Measurements from ENCODE around the gene PEX3. TPM values are rescaled to one million over a fixed set of nuclear protein-coding genes. Genes with fewer than 3 reads are reported as not detected.

Gene PEX3, protein sequence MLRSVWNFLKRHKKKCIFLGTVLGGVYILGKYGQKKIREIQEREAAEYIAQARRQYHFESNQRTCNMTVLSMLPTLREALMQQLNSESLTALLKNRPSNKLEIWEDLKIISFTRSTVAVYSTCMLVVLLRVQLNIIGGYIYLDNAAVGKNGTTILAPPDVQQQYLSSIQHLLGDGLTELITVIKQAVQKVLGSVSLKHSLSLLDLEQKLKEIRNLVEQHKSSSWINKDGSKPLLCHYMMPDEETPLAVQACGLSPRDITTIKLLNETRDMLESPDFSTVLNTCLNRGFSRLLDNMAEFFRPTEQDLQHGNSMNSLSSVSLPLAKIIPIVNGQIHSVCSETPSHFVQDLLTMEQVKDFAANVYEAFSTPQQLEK
- 10 to 100 TPM; 17.9 to 18.4 TPM for total RNA-seq

DNA sequence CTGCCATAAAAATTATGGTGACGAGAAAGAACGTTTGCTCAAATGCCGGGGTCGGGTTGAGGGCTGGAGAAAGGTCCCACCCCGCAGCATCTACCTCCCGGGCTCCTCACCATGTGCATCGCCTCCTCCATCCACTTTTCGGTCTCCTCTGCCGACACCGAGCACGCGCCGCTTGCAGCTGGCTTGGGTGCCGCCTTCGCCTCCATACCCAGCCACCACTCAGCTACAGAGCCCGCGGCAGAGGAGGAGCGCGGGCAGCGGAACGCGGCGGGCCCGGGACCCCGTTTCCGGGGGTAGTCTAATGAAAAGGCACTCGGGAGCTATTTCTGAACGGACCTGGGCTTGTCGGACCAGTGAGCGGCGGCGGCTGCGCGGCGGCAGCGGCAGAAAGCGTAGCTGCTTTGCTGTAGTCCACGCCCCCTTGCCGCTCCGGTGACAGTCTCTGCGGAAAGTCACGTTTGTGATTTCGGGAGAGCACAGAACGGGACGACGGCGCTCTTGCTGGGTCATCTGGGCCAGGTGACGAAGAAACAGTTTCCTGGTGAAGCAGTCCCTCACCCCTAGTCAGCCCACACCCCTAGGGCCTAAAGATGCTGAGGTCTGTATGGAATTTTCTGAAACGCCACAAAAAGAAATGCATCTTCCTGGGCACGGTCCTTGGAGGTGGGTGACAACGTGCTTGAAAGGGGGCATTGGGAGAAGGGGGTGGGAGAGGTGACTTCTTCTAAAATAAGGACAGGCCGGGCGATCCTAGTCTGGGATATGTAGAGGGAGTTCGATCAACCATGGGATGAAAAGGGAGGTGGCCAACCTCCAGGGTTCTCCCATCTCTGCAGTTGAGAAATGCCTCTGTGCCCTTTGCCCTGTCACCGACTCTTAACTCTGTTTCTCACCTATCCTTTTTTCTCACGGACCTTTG, at the start of gene PEX3, which contains the start of gene ADAT2:
TSS of gene PEX3 (plus strand) at position 353 of the 919 bp plus-strand sequence. CDS start at position 591, 238 bp downstream.
TSS of gene ADAT2 (minus strand) at position 243 of the 919 bp plus-strand sequence. CDS start at position 206, 37 bp downstream.
- H3K27me3 Mint-ChIP-seq = no peaks in the 10 kb centered on the region
- CTCF ChIA-PET = interaction anchor here (0.8 to 1.1 kb wide), 3 partner anchors 9 to 490 kb away, joined by 3 to 5 read pairs (median 3); no protein-coding TSS in a partner anchor
- peak; percentile 97 for DNase-seq

DNA sequence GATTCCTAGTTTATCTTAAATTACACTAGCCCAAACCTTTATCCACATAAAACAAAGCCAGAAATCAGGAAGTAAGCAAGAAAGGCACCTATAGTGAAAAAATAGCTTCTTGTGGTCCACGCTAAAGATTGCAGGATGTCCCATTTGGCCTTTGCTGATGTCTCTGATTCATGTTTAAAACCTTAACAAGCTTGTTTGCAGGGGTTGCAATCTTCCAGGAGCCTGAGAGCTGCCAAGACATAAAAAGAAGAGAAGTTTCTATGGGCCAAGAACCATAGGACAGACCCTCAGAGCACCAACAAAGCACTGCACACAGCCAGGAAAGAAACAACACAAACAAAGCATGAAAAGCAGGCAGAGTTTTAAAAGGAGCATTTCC, 49.5 kb upstream of the PEX3 start:
- DNase-seq = no peak
- CTCF ChIA-PET = interaction anchor here (1.1 kb wide), 1 partner anchor 27 kb away, joined by 3 read pairs; no protein-coding TSS in a partner anchor
- H3K27me3 Mint-ChIP-seq = peaks cover 6% of the 10 kb centered on the region
- no peak for ATAC-seq
- H3K4me1 Mint-ChIP-seq = peaks cover 34% of the 10 kb centered on the region
- no peaks in the 10 kb centered on the region for H3K9me3 Mint-ChIP-seq (ENCODE audit: low read depth)
- no peaks in the 10 kb centered on the region for H3K36me3 Mint-ChIP-seq
- H3K4me3 Mint-ChIP-seq = no peak overlapping the region
- no peak overlapping the region for H3K27ac Mint-ChIP-seq

More for the DNA sequence above, at the start of gene PEX3, which contains the start of gene ADAT2:
- Mint-ChIP-seq H3K27ac (peak within 1 kb of the TSS; percentile 99), H3K4me1 (peaks cover 37% of the 10 kb centered on the region), H3K36me3 (peaks cover 14% of the 10 kb centered on the region), H3K4me3 (peak within 1 kb of the TSS; percentile 93), H3K9me3 (ENCODE audit: low read depth) (no peaks in the 10 kb centered on the region)
- ATAC-seq = peak; percentile 98

DNA sequence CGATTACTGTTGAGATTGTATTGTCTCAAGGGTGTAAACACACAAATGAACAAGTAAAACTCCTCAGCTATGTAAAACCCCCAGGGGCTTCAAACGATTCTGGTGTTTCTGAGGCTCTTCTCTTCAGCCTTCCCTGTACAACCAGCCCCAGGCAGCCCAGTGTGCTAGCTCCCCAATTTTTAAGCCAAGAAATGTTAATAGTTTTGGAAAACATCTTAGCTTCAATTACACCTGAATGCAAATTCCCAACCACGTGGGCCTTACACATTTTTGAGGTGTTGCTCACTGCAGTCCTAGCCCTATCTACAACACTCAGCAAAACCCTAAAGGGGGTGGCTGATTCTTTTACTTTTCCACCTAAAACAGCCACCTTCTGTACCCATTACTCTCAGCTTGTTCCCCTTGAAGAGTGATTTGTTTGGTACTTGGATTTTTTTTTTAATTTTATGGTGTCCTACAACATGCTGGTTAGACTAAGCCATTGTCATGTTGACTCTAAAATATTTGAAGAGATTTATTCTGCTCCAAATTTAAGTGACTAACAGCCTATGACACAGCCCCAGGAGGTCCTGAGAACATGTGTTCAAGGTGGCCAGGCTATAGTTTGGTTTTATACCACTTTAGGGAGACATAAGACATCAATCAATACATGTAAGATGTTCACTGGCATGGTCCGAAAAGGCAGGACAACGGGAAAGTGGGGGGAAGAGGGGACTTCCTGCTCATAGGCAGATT, 48.8 kb upstream of the PEX3 start:
- no peaks in the 10 kb centered on the region for H3K36me3 Mint-ChIP-seq
- no peak overlapping the region for H3K27ac Mint-ChIP-seq
- H3K4me1 Mint-ChIP-seq = peaks cover 29% of the 10 kb centered on the region
- peaks cover 6% of the 10 kb centered on the region for H3K27me3 Mint-ChIP-seq
- ATAC-seq (no peak), DNase-seq (no peak)
- CTCF ChIA-PET = interaction anchor here (1.1 kb wide), 1 partner anchor 26 kb away, joined by 3 read pairs; no protein-coding TSS in a partner anchor
- H3K4me3 Mint-ChIP-seq = no peak overlapping the region
- H3K9me3 Mint-ChIP-seq (ENCODE audit: low read depth) = no peaks in the 10 kb centered on the region

DNA sequence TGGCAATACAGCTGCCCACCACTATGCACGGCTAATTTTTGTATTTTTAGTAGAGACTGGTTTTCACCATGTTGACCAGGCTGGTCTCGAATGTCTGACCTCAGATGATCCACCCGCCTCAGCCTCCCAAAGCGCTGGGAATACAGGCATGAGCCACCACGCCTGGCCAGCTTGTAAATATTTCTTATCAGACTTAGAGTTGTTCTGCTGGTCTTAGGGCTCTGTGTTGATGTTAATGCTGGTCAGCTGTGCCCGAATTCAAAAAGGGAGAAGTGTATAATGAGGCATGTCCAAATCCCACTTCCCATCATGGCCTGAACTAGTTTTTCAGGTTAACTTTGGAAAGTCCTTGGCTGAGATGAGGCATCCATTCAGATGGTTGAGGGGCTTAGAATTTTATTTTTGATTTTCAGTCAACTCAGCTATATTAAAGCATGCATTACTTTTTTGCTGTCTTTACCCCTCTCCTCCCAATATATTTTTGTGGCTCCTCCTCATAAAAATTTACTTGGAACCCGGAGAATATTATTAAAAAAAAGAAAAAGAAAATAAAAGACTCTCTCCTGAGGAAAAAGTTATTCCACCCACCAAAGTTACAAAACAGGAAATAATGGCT, 47.8 kb upstream of the PEX3 start:
- H3K27ac Mint-ChIP-seq = no peak overlapping the region
- peaks cover 9% of the 10 kb centered on the region for H3K27me3 Mint-ChIP-seq
- no peaks in the 10 kb centered on the region for H3K9me3 Mint-ChIP-seq (ENCODE audit: low read depth)
- ATAC-seq (no peak), DNase-seq (no peak)
- H3K36me3 Mint-ChIP-seq = no peaks in the 10 kb centered on the region
- CTCF ChIA-PET = interaction anchor here (0.7 to 1.2 kb wide), 2 partner anchors 19 to 23 kb away, joined by 3 read pairs; no protein-coding TSS in a partner anchor
- H3K4me1 Mint-ChIP-seq = peaks cover 18% of the 10 kb centered on the region
- H3K4me3 Mint-ChIP-seq = no peak overlapping the region

DNA sequence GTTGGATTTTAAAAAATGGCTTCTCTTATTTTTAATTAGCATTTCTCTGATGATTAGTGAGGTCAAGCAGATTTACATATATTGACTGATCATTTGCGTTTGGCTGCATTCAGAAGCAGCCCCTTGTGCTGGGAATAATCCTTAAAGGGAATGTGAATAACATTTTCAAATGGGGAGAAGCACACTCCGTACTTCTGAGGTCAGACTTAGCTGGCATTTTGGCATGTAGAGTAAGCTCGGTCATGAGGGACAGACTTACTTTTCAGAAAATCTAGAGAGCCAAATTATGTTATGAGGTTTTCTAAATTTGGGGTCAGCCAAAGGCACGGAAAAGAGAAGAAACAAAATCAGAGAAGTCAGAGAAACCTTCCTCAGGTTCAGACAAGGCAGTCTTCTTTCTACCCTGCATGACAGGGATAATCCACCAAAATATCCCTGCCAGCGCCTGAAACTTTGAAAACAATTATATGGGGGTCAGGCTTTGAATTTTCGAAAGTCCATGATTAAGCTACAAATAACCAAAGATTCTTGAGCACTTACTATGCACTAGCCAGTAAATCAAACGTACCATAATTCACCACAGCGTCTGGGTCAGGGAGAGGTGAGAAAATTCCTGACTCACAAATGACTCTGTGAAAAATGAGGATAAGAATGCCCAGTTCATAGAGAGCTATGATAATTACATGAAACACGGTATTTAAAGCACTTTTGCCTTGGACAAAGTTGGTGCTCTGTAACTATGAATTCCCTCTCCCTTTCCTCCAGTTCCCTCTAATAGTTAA, 45.0 kb upstream of the PEX3 start:
- DNase-seq (no peak), ATAC-seq (no peak)
- peaks cover 9% of the 10 kb centered on the region for H3K27me3 Mint-ChIP-seq
- no peak overlapping the region for H3K4me3 Mint-ChIP-seq
- no peak overlapping the region for H3K27ac Mint-ChIP-seq
- H3K9me3 Mint-ChIP-seq (ENCODE audit: low read depth) = no peaks in the 10 kb centered on the region
- H3K4me1 Mint-ChIP-seq = peaks cover 7% of the 10 kb centered on the region
- H3K36me3 Mint-ChIP-seq = no peaks in the 10 kb centered on the region
- CTCF ChIA-PET = interaction anchor here (1.4 kb wide), 1 partner anchor 22 kb away, joined by 3 read pairs; no protein-coding TSS in a partner anchor

DNA sequence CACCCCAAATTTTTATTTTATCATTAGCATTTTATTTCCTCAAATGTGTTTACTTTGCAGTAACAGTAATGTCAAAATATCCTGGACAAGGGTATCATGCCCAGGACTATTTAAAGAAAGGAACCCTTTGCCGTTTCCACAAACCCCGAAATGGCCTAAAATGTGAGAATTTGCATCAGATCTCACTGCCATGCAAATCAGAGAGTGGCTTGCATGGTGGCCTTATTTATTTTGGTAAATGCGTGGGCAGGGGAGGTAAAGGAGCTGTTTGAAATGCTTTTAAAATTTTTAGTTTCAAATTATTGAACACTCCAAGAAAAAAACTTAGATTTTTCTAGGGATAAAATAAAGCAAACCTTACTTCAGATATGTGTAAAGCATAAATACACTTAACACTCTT, 43.9 kb upstream of the PEX3 start:
- Mint-ChIP-seq H3K36me3 (no peaks in the 10 kb centered on the region), H3K4me1 (no peaks in the 10 kb centered on the region), H3K27ac (no peak overlapping the region), H3K4me3 (no peak overlapping the region), H3K27me3 (peaks cover 9% of the 10 kb centered on the region), H3K9me3 (ENCODE audit: low read depth) (no peaks in the 10 kb centered on the region)
- CTCF ChIA-PET = interaction anchor here (1.4 kb wide), 1 partner anchor 21 kb away, joined by 3 read pairs; no protein-coding TSS in a partner anchor
- no peak for DNase-seq
- no peak for ATAC-seq

DNA sequence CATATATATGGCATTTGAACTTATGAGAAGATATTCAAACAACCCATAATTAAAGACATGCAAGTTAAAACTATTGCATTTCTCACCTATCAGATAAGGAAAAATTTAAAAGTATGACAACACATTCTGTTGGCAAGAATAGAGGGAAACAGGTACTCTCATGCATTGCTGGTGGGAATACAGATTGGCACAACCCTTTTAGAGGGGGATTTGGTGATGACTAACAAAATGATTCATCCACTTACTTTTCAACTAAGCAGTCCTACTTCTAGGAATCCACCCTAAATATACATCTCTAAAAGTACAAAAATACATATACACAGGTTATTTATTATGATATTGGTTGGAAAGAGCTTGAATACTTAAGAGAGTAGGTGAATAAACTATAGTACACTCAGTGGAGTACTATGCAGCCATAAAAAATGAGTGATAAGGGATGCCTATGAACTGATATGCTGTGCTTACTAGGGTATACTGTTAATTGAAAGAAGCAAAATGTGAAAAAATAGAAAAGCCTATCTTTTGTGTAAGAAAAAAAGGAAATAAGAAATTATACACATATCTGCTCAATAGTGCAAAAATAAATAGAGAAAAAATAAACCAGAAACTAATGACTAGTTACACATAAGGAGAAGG, 42.3 kb upstream of the PEX3 start:
- H3K4me1 Mint-ChIP-seq = no peaks in the 10 kb centered on the region
- DNase-seq (no peak), ATAC-seq (no peak)
- no peak overlapping the region for H3K4me3 Mint-ChIP-seq
- H3K27ac Mint-ChIP-seq = no peak overlapping the region
- H3K36me3 Mint-ChIP-seq = no peaks in the 10 kb centered on the region
- H3K27me3 Mint-ChIP-seq = peaks cover 8% of the 10 kb centered on the region
- no peaks in the 10 kb centered on the region for H3K9me3 Mint-ChIP-seq (ENCODE audit: low read depth)
- CTCF ChIA-PET = no interaction called here

DNA sequence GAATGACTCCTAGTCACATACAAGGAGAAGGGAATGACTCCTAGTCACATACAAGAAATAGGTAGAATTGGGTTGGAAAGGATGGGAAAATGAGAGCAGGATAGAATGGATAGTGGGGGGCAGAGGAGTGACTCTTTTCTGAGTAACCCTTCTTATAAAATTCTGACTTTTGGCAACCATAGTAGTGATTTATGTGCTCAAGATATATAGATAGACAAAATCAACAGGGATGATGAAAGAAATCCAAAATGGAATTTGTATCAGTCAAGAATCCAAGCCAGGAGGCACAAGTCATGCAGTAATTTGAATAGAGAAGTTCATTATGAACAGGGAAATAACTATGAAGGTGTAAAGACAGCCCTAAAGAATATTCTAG, 41.8 kb upstream of the PEX3 start:
- Mint-ChIP-seq H3K4me1 (no peaks in the 10 kb centered on the region), H3K27me3 (peaks cover 9% of the 10 kb centered on the region), H3K4me3 (no peak overlapping the region), H3K27ac (no peak overlapping the region), H3K9me3 (ENCODE audit: low read depth) (no peaks in the 10 kb centered on the region), H3K36me3 (no peaks in the 10 kb centered on the region)
- ATAC-seq (no peak), DNase-seq (no peak)
- CTCF ChIA-PET = no interaction called here

DNA sequence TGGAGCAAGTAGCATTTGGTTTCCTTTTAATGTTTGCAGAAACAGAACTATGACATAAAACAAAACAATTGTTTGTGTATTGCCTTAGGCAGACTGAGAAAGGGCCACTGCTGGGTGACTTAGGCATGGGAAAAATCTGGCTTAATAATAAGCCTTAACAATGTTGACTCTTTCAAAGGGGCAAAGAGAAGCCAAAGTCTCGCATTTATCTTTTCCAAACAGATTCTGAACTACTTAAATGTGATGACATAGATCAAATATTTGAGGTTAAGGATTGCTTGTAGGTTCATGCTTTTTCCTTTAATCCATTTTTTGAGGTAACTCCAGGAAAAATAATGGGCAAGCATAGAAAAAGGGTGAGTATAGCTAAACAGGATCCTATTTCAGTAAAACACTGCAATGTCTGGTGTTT, 39.7 kb upstream of the PEX3 start:
- ATAC-seq = no peak
- Mint-ChIP-seq H3K4me1 (no peaks in the 10 kb centered on the region), H3K27ac (no peak overlapping the region), H3K27me3 (peaks cover 9% of the 10 kb centered on the region), H3K9me3 (ENCODE audit: low read depth) (no peaks in the 10 kb centered on the region), H3K4me3 (no peak overlapping the region), H3K36me3 (no peaks in the 10 kb centered on the region)
- no peak for DNase-seq
- CTCF ChIA-PET = no interaction called here

DNA sequence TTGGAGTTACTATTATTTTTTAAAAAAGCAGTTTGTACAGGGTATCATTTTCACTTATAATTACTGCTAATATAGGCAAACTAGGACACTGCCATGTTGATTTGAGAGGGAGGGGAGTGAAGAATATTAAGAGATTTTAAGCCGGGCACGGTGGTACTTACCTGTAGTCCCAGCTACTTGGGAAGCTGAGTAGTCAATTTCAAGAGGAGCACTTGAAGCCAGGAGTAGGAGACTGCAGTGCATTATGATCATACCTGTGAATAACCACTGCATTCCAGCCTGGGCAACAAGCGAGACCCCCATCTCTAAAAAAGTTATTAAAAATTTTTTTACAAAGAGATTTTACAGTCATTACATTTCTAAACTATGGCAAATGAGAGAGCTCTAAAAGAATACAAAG, 35.8 kb upstream of the PEX3 start:
- H3K36me3 Mint-ChIP-seq = no peaks in the 10 kb centered on the region
- H3K9me3 Mint-ChIP-seq (ENCODE audit: low read depth) = no peaks in the 10 kb centered on the region
- no peak overlapping the region for H3K27ac Mint-ChIP-seq
- no peak overlapping the region for H3K4me3 Mint-ChIP-seq
- H3K27me3 Mint-ChIP-seq = peaks cover 3% of the 10 kb centered on the region
- H3K4me1 Mint-ChIP-seq = no peaks in the 10 kb centered on the region
- no peak for ATAC-seq
- no peak for DNase-seq
- CTCF ChIA-PET = interaction anchor here (1.8 kb wide), 1 partner anchor 12 kb away, joined by 5 read pairs; no protein-coding TSS in a partner anchor

DNA sequence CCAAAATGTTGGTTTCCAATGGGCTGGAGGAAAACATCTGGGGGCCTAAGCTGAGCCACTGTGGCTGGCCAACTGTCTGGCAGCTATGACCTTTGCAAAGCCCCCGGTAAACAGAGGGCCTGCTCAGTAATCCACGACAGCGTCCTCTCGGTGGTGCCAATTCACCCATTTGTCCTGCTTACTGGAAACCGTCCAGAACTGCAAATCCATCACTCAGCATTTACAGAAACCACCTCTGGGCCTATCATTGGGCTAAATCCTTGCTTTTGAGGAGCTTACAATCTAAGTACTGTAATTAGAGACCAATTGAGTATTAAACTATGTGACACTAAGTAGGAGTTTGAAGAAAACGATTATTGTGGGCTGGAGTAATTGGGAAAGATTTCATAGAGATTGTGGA, 31.1 kb upstream of the PEX3 start:
- no peak for ATAC-seq
- CTCF ChIA-PET = interaction anchor here (1.1 kb wide), 1 partner anchor 8 kb away, joined by 3 read pairs; no protein-coding TSS in a partner anchor
- Mint-ChIP-seq H3K27ac (no peak overlapping the region), H3K27me3 (no peaks in the 10 kb centered on the region), H3K9me3 (ENCODE audit: low read depth) (no peaks in the 10 kb centered on the region), H3K36me3 (peaks cover 2% of the 10 kb centered on the region), H3K4me3 (no peak overlapping the region), H3K4me1 (no peaks in the 10 kb centered on the region)
- no peak for DNase-seq
